IPS DF 6.9 (cell line): ENCODE data around the gene SLC24A3.

Experiments
- DNase-seq: peaks from one replicate; pipeline ENCODE4 v3.0.0-alpha.2; 2013; ENCODE audit warnings: low read depth, low spot score
- H3K27ac ChIP-seq: one replicate; pipeline ENCODE4 v1.5.1; 2013; ENCODE audit warnings: low read length, control low read depth
- H3K27me3 ChIP-seq: 2 replicates; pipeline ENCODE4 v1.6.1; 2013; ENCODE audit warnings: mild to moderate bottlenecking, low read length; ENCODE audit not compliant: control insufficient read depth, insufficient read depth
- H3K36me3 ChIP-seq: 2 replicates; pipeline ENCODE4 v1.6.1; 2013; ENCODE audit warnings: low read length; ENCODE audit not compliant: control insufficient read depth, insufficient read depth
- H3K4me1 ChIP-seq: 2 replicates; pipeline ENCODE4 v1.6.1; 2013; ENCODE audit warnings: low read length; ENCODE audit not compliant: control insufficient read depth, insufficient read depth
- H3K4me3 ChIP-seq: 2 replicates; pipeline ENCODE4 v1.5.1; 2013; ENCODE audit warnings: mild to moderate bottlenecking, low read length
- H3K9me3 ChIP-seq: 2 replicates; pipeline ENCODE4 v1.6.1; 2013; ENCODE audit warnings: low read length, inconsistent platforms; ENCODE audit not compliant: control insufficient read depth, insufficient read depth
- WGBS: extraction: QIAGEN DNeasy Blood & Tissue Kit; methylation state at CpG from one replicate; pipeline ENCODE4 v1.1.7; 2013; ENCODE audit warnings: mixed read lengths, missing lambda C conversion rate; ENCODE audit not compliant: insufficient read length, insufficient coverage; 5-methylcytosine and 5-hydroxymethylcytosine counted together

SLC24A3 gene

GRCh38 chr20:19405958-19406357 lies 193.5 kb downstream of the SLC24A3 start:
- Histone ChIP-seq H3K9me3 (no peaks in the 10 kb centered on the region), H3K4me1 (no peaks in the 10 kb centered on the region; the same call in 1 of the 2 replicates), H3K36me3 (no peaks in the 10 kb centered on the region), H3K27me3 (no peaks in the 10 kb centered on the region), H3K4me3 (no peak overlapping the region), H3K27ac (no peak overlapping the region)
- WGBS = 100% methylated on average over 2 of the region's 3 CpGs
- DNase-seq = no peak

- H3K27me3 ChIP-seq = no peaks in the 10 kb centered on the region
- no peak for DNase-seq
- no peaks in the 10 kb centered on the region for H3K9me3 ChIP-seq
- no peak overlapping the region for H3K4me3 ChIP-seq
- no peaks in the 10 kb centered on the region for H3K36me3 ChIP-seq
- no peaks in the 10 kb centered on the region; the same call in 1 of the 2 replicates for H3K4me1 ChIP-seq
- WGBS = no CpG with 5 or more reads among the region's 2 CpGs
- no peak overlapping the region for H3K27ac ChIP-seq
Measured at GRCh38 chr20:19406381-19406780, 193.9 kb downstream of the SLC24A3 start.

GRCh38 chr20:19407196-19407595 lies 194.8 kb downstream of the SLC24A3 start:
- no CpG with 5 or more reads among the region's 8 CpGs for WGBS
- H3K9me3 ChIP-seq = no peaks in the 10 kb centered on the region
- no peak overlapping the region for H3K4me3 ChIP-seq
- no peak overlapping the region for H3K27ac ChIP-seq
- no peaks in the 10 kb centered on the region for H3K27me3 ChIP-seq
- DNase-seq = no peak
- H3K36me3 ChIP-seq = no peaks in the 10 kb centered on the region
- no peaks in the 10 kb centered on the region; the same call in 1 of the 2 replicates for H3K4me1 ChIP-seq

GRCh38 chr20:19407736-19408135 lies 195.3 kb downstream of the SLC24A3 start:
- Histone ChIP-seq H3K36me3 (no peaks in the 10 kb centered on the region), H3K27me3 (no peaks in the 10 kb centered on the region), H3K9me3 (no peaks in the 10 kb centered on the region), H3K4me1 (no peaks in the 10 kb centered on the region; the same call in 1 of the 2 replicates), H3K27ac (no peak overlapping the region), H3K4me3 (no peak overlapping the region)
- DNase-seq = no peak
- no CpG with 5 or more reads among the region's 4 CpGs for WGBS

- no CpG with 5 or more reads among the region's 4 CpGs for WGBS
- no peak overlapping the region for H3K4me3 ChIP-seq
- H3K9me3 ChIP-seq = no peaks in the 10 kb centered on the region
- DNase-seq = no peak
- no peak overlapping the region for H3K27ac ChIP-seq
- no peaks in the 10 kb centered on the region; the same call in 1 of the 2 replicates for H3K4me1 ChIP-seq
- no peaks in the 10 kb centered on the region for H3K36me3 ChIP-seq
- no peaks in the 10 kb centered on the region for H3K27me3 ChIP-seq
Measured at GRCh38 chr20:19408971-19409370, 196.5 kb downstream of the SLC24A3 start.

- DNase-seq = no peak
- H3K36me3 ChIP-seq = no peaks in the 10 kb centered on the region
- no peak overlapping the region for H3K4me3 ChIP-seq
- WGBS = no CpG with 5 or more reads among the region's 3 CpGs
- H3K4me1 ChIP-seq = no peaks in the 10 kb centered on the region; the same call in 1 of the 2 replicates
- no peak overlapping the region for H3K27ac ChIP-seq
- H3K27me3 ChIP-seq = no peaks in the 10 kb centered on the region
- no peaks in the 10 kb centered on the region for H3K9me3 ChIP-seq
Measured at GRCh38 chr20:19411811-19412210, 199.4 kb downstream of the SLC24A3 start.

GRCh38 chr20:19412254-19412653 lies 199.8 kb downstream of the SLC24A3 start:
- Histone ChIP-seq H3K27me3 (no peaks in the 10 kb centered on the region), H3K9me3 (no peaks in the 10 kb centered on the region), H3K4me3 (no peak overlapping the region), H3K27ac (no peak overlapping the region), H3K4me1 (no peaks in the 10 kb centered on the region; the same call in 1 of the 2 replicates), H3K36me3 (no peaks in the 10 kb centered on the region)
- DNase-seq = no peak
- WGBS = no CpG with 5 or more reads among the region's 3 CpGs

- H3K27me3 ChIP-seq = no peaks in the 10 kb centered on the region
- no peak overlapping the region for H3K4me3 ChIP-seq
- no peaks in the 10 kb centered on the region for H3K9me3 ChIP-seq
- no peak for DNase-seq
- H3K4me1 ChIP-seq = no peaks in the 10 kb centered on the region; the same call in 1 of the 2 replicates
- no peaks in the 10 kb centered on the region for H3K36me3 ChIP-seq
- no CpG with 5 or more reads among the region's 1 CpG for WGBS
- H3K27ac ChIP-seq = no peak overlapping the region
Measured at GRCh38 chr20:19414600-19414999, 202.2 kb downstream of the SLC24A3 start.

- H3K36me3 ChIP-seq = no peaks in the 10 kb centered on the region
- H3K27me3 ChIP-seq = no peaks in the 10 kb centered on the region
- DNase-seq = no peak
- no peak overlapping the region for H3K27ac ChIP-seq
- H3K9me3 ChIP-seq = no peaks in the 10 kb centered on the region
- no peak overlapping the region for H3K4me3 ChIP-seq
- no CpG with 5 or more reads among the region's 1 CpG for WGBS
- H3K4me1 ChIP-seq = no peaks in the 10 kb centered on the region
Measured at GRCh38 chr20:19415786-19416185, 203.3 kb downstream of the SLC24A3 start.

- Histone ChIP-seq H3K27ac (no peak overlapping the region), H3K36me3 (no peaks in the 10 kb centered on the region), H3K27me3 (no peaks in the 10 kb centered on the region), H3K4me3 (no peak overlapping the region), H3K4me1 (no peaks in the 10 kb centered on the region), H3K9me3 (no peaks in the 10 kb centered on the region)
- no peak for DNase-seq
- WGBS = no CpG with 5 or more reads among the region's 2 CpGs
Measured at GRCh38 chr20:19416627-19417026, 204.2 kb downstream of the SLC24A3 start.

- no CpG with 5 or more reads among the region's 4 CpGs for WGBS
Measured at GRCh38 chr20:19419396-19419795, 207.0 kb downstream of the SLC24A3 start.

More at GRCh38 chr20:19419396-19419795, 207.0 kb downstream of the SLC24A3 start:
- DNase-seq = no peak
- Histone ChIP-seq H3K4me1 (peaks cover 6% of the 10 kb centered on the region; the same call in 1 of the 2 replicates), H3K9me3 (no peaks in the 10 kb centered on the region), H3K36me3 (no peaks in the 10 kb centered on the region), H3K4me3 (no peak overlapping the region), H3K27me3 (no peaks in the 10 kb centered on the region), H3K27ac (no peak overlapping the region)
